Kidney tubule cell (primary cell): ENCODE measurements around the gene DYNLT2.
"Not testable (repeated sequence)": the region's sequence is repeated elsewhere in the genome, so short reads cannot be mapped to it uniquely, and the experiment has no call there.

Experiments used
- DNase-seq: peaks from one replicate; pipeline ENCODE4 v3.0.0-alpha.2; 2018; ENCODE audit warnings: low spot score

The DYNLT2 gene

DNA sequence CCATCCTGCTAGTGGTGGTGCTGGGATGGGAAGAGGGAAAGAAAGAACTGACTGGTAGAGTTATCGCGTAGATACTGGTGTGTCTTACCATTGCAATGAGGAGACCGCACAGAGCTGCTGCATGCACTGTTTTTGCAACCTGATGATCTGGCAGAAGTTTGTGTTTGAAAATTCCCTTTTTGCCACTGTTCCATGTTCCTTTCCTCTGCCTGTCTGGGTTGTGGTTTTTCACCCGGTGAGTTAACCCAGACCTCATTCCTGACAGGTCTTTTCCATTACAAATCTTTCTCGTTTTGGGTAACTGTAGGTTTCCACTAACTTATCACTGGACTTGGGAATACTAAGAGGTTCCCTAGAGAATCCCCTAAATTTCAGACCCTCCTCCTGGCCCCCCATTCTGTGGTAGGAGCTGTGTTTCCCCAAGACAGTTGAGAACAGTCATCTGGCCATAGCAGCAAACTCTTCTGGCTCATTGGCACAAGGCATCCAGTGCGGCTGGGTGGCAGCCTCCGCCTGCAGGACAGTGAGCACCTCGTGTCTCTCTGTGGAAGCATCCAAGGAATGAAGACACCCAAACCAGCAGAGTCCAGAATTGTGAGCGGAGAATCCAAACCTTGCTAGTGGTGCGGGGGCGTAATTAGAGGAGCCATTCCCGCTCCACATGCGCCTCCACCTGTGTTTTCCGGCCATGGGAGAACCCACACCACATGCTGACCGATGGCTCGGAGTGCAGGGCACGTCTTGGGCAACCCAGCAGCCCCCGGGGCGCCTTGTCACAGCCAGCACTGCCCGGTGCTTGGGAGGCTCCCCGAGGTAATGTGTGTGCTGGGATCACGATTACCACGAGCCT lies 32.8 kb upstream of the DYNLT2 start:
- no peak for DNase-seq

DNA sequence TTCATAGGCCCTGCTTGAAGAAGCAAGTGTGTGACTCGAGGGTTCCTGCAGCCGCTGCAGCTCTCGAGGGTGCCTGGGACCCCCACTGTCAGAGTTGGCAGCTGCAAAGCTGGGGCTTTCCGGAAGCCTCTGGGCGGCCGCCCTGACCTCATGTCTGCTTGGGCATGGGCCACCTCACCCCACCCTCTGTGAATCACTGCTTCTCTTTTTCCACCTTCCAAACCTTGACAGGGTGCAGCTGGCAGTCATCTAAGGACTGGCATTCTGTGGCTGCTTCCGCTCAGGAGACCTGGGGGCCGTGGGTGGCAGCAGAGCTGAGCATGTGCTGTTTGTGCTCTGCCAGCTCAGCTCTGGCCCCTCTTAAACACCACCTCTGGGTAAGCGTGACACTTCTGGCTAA lies 32.0 kb upstream of the DYNLT2 start:
- peak; percentile 41 for DNase-seq

DNA sequence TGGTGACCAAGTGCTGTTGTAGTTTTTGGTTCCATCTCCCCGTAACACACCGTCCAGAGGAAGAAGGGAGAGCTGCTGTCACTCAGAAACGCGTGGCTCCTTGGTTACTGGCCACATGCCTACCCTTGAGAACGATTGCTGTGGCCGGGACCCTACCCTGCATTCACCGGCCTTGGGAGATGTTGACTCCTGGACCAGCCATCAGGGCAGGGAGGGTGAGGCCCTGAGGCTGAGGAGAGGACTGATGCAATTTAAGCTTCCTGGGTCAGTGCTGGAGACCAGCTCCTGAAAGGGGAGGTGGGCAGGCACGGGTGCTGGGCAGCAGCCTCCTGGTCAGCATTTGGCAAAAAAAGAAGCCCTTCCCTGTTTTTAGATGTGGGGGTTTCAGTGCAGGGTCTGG lies 31.6 kb upstream of the DYNLT2 start:
- no peak for DNase-seq

DNA sequence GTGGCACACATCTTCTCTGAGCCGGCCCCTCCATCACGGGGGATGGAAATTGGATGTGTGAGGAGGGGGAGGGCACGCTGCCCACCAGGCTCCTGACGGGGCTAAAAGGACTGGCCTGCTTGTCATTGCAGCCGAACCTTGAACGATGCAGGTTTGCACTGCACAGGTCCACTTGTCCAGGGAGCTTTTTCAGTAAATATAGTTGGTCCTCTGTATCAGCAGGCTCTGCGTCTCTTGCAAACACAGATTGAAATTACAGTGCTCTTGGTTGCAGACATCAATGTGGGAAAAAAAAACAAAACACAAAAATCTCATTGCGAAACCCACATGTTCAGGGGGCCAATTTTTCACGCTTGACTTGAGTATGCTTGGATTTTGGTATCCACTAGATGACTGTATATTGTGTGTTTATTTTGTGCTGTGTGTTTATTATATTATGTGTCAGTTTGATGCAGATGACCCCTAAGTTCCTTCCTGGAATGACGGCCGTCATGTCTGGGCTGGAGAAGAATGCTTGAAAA lies 29.3 kb upstream of the DYNLT2 start:
- no peak for DNase-seq

DNA sequence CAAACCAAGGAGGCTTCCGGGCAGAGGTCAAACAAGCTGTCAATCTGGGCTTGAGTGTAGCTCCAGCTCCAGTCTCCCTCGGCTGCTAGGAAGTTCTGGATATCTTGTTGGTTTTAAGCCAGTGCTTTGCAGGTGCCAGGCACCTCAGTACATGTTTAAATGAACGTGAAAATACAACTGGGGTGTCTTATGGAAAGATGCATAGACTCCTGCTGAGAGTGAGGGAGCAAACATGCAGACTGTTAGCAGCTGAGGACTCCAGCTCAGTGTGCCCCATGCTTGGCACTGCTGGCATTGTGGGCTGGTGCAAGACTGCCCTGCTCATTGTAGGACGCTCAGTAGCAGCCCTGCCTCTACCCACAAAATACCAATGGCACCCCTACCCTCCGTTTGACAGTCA lies 28.5 kb upstream of the DYNLT2 start:
- no peak for DNase-seq

DNA sequence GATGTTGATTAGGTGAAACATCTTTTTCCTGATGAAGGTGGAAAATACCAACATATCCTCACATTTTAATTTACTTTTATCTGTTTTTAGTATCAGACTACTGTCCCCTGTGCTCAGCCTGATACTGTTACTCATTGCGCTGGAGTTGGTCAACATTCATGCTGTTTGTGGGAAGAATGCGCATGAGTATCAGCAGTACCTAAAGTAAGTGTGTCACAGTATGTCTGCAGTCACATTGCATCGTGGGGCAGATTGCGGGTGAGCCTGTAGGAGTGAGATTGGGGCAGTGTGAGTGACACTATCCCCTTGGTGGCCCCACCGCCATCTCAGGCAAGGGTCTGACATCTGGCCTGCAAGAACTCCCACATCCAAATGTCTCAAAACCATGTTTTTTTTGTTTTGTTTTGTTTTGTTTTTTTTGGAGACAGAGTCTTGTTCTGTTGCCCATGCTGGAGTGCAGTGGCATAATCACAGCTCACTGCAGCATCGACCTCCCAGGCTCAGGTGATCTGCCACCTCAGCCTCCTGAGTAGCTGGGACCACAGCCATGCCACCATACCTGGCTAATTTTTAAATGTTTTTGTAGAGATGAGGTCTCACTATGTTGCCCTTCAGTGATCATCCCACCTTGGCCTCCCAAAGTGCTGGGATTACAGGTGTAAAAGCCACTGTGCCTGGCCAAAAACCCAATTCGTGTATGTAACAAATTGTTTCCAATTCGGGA lies 27.9 kb upstream of the DYNLT2 start:
- DNase-seq: no peak

DNA sequence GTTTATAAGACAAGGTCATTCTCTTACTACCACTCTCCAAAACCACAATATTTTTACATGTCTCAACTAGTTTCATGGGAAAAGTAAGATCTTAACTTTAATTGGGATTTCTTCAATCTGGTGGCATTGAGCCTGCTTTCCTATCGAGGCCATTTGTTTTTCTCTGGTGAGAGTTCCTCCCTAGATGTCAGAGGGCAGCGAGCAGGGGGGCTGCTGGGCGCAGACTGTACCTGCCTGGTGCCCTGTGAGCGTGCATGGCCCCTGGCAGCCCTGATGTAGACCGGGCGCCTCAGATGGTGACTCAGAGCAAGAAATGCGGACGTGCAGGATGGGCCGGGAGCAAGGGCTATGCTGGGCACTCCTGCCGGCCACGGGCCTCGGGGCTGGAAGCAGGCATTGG lies 27.3 kb upstream of the DYNLT2 start:
- no peak for DNase-seq

DNA sequence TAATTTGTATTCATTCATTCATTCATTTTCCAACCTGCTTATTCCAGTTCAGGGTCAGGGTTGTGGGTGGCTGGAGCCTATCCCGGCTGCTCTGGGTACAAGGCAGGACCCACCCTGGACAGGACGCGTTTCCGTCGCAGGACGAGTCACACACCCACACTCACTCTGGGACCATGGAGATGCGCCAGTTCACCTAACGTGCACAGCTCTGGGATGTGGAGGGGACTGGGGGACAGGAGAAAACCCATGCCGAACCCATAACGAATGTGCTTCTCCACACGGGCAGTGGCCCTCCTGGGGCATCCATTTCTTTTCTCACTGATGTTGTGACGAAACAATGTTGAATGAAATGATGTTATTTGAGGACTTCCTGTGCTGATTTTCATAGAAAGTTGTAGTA lies 26.5 kb upstream of the DYNLT2 start:
- no peak for DNase-seq

DNA sequence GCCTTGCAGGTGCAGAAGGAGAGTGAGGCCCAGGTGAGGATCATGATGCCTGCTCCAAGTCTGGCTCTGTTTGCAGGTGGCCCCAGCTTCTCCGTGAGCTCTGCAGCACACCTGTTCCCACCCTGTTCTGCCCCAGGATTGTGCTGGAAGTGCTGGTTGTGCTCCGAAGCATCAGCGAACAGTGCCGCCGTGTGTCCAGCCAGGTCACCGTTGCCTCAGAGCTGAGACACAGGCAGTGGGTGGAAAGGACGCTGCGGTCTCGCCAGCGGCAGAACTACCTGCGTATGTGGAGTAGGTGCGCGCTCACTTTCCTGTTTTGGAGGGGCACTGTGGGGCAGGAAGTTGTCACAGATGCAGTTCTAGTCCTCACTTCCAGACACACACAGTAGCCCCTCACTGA lies 25.0 kb upstream of the DYNLT2 start:
- no peak for DNase-seq

DNA sequence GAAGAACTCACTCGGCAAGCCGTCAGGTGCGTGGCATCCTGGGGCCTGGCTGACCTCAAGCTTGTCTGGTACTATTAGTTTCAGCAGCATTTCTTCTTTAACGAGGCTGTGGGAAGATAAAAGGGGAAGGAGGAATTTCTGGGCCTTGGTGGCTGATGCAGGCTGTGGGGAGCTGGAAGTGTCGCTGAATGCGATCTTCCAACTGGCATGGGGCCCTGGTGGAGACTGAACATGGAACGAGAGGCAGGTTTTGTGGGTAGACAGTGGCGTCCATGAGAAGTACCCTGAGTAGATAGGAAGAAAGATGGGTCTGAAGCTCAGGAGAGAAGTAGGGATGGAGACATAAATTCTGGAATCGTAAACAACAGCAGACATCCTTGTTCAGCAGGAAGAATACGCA lies 23.9 kb upstream of the DYNLT2 start:
- DNase-seq: no peak

DNA sequence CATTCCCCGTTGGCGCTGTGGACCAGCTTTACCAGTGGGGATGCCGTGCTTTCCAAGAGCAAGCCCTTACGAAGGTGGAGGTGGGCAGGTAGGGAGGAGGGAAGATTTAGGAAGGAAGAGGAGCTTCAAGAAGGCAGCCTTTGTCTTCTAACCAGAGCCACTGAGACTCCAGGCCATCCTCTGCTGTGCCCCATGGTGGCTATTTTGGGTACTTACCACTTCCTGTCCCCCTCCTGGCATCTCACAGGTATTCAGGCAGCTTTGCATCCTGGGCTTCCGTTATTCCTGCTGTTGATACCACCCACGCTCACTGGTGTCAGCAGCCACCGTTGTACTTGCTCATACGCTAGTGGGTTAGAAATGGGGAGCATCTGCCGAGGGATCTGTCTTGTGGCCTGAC lies 23.0 kb upstream of the DYNLT2 start:
- DNase-seq: no peak

DNA sequence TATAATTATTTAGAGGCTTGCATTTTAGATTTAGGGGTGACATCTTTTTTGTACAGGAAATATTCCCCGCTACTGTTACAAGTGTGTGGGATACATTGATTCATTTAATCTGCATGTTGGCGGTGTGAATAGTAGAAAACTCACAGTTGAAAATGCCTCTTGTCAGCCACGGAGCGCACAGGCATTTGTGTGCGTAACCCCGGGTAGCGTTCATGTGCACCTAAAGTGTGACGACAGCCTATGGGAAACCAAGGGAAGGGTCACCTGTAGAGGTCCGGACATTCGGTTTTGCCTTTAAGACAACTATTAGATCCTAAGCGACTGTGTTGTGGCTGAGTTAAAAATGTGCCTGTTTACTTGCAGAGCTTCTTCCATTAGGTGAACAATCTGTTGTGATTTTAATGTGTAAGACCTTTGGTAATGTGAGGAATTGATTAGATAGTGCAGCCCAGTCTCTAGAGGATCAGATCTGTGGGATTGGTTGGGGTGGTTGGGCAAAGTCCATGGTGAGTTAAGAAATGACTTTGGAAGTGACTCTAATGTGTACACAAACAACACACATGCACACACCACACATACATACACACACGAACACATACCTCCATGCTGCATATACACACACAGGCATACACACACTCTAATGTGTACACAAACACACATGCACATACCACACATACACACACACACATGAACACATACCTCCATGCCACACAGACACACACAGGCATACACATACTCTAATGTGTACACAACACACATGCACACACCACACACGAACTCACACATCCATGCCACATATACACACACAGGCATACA lies 15.8 kb upstream of the DYNLT2 start:
- no peak for DNase-seq

DNA sequence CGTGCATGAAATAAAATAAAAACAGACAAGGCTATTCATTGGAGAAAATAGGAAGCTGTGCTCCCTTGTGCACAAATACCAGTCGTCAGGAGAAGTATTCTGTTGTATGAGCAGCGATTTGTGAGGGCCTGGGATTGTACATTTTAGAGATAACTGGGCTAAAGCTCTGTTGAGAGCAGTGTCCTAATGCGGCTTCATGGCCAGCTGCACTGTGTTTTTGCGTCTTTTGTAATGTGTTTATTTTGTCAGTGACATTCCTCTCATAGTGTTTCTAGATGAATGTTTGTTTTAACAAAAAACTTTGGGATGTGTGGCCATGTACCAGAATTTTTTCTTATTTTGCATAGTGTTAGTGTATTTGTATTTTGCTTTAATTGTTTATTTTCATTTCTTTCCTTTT lies 14.9 kb upstream of the DYNLT2 start:
- no peak for DNase-seq

DNA sequence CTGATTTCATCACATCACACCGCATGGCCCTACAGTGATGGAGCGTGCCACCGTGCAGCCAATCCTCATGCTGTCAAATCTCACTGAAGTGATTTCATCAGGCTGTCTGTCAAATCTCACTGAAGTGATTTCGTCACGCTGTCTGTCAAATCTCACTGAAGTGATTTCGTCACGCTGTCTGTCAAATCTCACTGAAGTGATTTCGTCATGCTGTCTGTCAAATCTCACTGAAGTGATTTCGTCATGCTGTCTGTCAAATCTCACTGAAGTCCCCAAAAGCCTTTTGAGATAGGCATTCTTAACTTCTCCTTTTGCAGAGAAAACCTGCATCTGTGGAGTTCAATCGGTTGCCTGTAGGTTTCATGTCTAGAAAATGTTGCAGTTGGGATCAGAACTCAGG lies 14.4 kb upstream of the DYNLT2 start:
- DNase-seq: not testable (repeated sequence)

DNA sequence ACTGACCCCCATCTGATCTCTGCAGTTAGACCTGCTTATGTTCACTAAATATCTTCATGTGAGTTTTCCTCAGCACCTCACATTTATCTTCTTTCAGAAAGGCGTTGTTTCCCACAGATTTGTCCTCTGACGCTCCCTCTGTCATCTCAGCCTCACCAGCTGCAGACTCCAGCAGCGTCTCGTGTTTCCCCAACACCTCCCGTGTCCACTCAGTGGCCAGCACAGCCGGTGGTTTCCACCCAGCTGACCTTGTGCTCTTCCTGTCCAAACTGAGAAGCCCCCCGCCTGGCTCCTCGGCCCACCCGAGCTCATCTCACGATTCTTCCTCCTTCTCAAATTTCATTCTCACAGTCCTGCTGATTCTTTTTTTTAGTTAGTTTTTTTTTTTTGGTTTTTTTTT lies 12.5 kb upstream of the DYNLT2 start:
- DNase-seq: no peak

DNA sequence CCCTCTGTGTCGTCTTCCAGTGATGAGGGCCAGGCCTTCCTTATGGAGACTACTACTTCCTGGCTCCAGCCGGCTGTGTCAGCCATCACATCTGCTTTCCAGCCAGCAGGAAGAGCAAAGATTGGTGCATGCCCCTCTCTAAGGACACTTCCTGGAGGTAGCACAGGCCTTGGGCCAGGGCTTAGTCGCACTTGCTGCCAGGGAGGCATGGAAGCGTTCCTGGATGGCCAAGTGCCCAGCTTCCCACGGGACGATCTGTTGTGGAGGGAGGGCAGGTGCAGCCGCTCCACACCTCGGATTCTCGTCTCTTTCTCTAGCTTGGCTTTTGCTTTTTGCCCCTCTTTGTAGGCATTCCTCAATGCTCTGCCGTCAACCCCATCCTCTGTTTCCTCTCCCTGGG lies 11.9 kb upstream of the DYNLT2 start:
- DNase-seq: no peak

DNA sequence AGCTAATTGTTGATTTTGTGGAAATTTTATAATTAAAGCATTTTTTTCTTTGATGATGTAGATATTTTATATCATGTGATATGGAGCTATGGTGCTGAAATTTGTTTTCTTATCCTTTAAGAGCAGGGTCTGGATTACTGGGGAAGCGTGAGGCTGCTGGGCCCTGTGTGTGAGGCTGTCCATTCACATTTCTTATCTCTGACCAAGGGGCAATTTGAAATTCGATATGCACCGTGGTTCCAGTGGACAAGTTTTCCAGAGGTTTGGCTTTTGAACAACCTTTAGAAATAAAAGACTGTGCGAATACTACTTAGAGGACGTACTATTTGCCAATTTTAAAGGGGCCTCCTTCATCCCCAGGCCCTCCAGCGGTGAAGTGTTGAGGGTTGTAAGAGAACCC lies 3.8 kb upstream of the DYNLT2 start:
- no peak for DNase-seq

DNA sequence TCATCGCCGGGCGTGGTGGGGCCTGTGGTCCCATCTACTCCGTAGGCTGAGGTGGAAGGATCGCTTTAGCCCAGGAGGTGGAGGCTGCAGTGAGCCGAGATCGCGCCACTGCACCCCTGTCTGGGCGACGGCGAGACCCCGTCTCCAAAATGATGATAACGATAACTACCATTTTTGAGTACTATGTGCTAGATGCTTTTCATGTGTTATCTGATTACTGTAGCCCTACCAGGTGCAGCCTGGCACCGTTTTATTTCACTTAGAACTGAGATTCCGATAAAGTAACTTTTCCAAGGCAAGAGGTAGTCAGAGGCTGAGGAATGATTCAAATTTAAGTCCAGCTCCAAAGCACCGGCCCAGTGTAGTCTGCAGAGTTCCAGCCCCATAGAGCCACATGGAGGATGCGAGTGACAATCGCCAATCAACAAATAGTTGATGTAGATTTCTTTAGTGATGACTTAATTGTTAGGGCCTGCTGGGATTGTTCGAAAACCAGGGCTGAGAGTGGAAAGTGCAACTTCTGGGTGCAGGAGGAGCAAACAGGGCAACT lies 777 bp upstream of the DYNLT2 start:
- no peak for DNase-seq

DNA sequence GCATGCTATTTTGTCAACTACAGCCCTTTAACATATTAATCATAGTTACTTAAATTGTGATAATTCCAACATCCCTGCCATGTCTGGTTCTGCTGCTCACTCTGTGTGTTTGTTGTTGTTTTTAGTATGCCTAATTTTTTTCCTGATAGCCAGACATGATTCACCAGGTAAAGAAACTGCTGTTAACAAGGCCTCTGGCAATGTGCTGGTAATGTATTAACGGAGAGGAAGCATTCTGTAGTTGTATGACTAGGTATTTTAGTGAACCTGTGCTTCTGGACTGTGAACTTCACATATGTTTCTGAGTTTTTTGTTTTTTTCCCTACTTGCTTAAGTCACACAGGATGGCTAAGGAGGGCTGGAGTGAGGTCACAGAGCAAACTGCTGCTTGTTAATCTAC lies 4.8 kb downstream of the DYNLT2 start:
- DNase-seq: peak; percentile 70

DNA sequence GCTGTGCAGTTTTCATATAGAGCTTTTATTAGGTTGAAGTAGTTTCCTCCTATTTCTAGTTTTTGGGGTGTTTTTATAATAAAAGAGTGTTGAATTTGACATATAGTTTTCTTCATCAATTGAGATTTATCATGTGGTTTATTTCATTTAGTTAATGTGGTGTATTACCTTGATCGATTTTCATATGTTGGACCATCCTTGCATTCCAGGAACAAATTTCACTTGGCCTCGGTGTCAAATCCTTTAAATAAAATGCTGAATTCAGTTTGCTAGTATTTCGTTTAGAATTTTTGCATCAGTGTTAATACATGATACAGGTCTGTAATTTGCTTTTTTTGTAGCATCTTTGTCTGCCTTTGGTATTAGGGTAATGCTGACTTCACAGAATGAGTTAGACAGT lies 6.0 kb downstream of the DYNLT2 start:
- DNase-seq: no peak

DNA sequence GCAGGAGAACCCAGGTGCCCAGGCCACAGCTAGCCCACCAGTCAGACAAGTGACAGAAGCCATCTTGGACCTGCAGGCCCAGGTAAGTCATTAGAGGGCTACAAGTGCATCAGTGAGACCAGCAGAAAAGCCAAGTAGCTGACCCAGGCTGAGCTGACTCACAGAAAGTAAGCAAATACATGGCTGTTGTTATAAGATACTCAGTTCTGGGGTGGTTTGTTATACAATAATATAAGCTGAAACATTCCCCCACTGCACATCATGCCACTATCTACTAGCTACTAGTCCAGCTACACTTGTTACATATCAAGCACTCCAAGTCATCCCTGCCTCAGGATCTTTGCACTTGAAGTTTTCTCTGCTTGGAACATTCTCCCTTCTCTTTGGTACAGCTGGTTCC lies 10.0 kb downstream of the DYNLT2 start:
- DNase-seq: no peak

DNA sequence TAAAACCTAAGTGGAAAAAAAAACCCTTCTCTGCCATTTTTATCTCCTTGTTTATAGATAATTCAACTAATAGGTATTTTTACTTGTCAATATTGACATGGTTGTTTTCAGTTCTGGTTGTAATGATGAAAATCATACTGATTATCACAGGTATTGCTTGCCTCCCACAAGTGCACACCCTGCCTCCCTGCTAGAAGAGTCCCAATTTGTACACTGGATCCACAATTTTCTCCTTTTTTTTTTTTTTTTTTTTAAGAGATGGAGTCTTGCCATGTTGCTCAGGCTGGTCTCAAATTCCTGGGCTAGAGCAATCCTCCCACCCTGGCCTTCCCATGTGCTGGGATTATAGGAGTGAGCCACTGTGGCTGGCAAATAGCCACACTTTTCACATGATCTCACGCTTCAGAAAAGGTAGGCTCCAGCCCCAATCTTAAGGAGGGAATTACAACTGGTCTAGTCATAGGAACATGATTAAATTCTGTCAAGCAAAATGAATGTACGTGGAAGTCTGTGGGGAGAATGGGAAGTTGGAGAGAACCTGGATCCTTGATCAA lies 12.3 kb downstream of the DYNLT2 start:
- DNase-seq: peak; percentile 33
